HepG2 (cell line): Measurements from ENCODE around the gene PATE4. TPM values are rescaled to one million over a fixed set of nuclear protein-coding genes. Genes with fewer than 3 reads are reported as not detected.

Experiments used
- CCDC6 ChIP-seq: sonication (generic); formaldehyde crosslinking; IDR thresholded peaks from 2 replicates; pipeline ENCODE4 v1.8.1; 2022; ENCODE audit warnings: mild to moderate bottlenecking, missing genetic modification reagents, moderate library complexity
- DMTF1 ChIP-seq: sonication (generic); formaldehyde crosslinking; IDR thresholded peaks from 2 replicates; pipeline ENCODE4 v1.4.0; 2020; ENCODE audit warnings: mild to moderate bottlenecking, missing genetic modification reagents
- DRAP1 ChIP-seq: IDR thresholded peaks from 2 replicates; pipeline ENCODE4 v1.6.1; 2016; ENCODE audit warnings: missing genetic modification reagents, missing compliant biosample characterization
- ELF1 ChIP-seq: sonication (generic); formaldehyde crosslinking; IDR thresholded peaks from 2 replicates; pipeline ENCODE4 v1.4.0; 2020; ENCODE audit warnings: missing genetic modification reagents
- ETS1 ChIP-seq: sonication (generic); formaldehyde crosslinking; IDR thresholded peaks from 2 replicates; pipeline ENCODE4 v1.4.0; 2020; ENCODE audit warnings: missing genetic modification reagents
- FIP1L1 ChIP-seq: fragments of 200-400 bp; formaldehyde crosslinking; IDR thresholded peaks from 2 replicates; pipeline ENCODE4 v1.6.1; 2018; ENCODE audit warnings: low read depth, mild to moderate bottlenecking, low read length, moderate library complexity, borderline replicate concordance; ENCODE audit not compliant: insufficient read depth
- FOXK1 ChIP-seq: sonication (generic); formaldehyde crosslinking; IDR thresholded peaks from 2 replicates; pipeline ENCODE4 v1.4.0; 2020; ENCODE audit warnings: low read depth, missing genetic modification reagents, borderline replicate concordance
- HES4 ChIP-seq: sonication (generic); formaldehyde crosslinking; IDR thresholded peaks from 2 replicates; pipeline ENCODE4 v1.9.0; 2021; ENCODE audit warnings: mild to moderate bottlenecking, missing genetic modification reagents, borderline replicate concordance
- IRF9 ChIP-seq: sonication (generic); formaldehyde crosslinking; IDR thresholded peaks from 2 replicates; pipeline ENCODE4 v1.8.0; 2022; ENCODE audit warnings: missing genetic modification reagents, mild to moderate bottlenecking, borderline replicate concordance
- SMAD9 ChIP-seq: sonication (generic); formaldehyde crosslinking; IDR thresholded peaks from 2 replicates; pipeline ENCODE4 v1.5.1; 2020; ENCODE audit warnings: mild to moderate bottlenecking, missing genetic modification reagents
- SOX5 ChIP-seq: IDR thresholded peaks from 2 replicates; pipeline ENCODE4 v1.6.1; 2016; ENCODE audit warnings: borderline replicate concordance
- ZMYM4 ChIP-seq: sonication (generic); formaldehyde crosslinking; IDR thresholded peaks from 2 replicates; pipeline ENCODE4 v1.8.1; 2023; ENCODE audit warnings: mild to moderate bottlenecking, missing genetic modification reagents
- ZNF232 ChIP-seq: sonication (generic); formaldehyde crosslinking; IDR thresholded peaks from 2 replicates; pipeline ENCODE4 v1.4.0; 2020; ENCODE audit warnings: missing genetic modification reagents, borderline replicate concordance
- ZNF264 ChIP-seq: sonication (generic); formaldehyde crosslinking; IDR thresholded peaks from 2 replicates; pipeline ENCODE4 v1.4.0; 2020; ENCODE audit warnings: missing genetic modification reagents
- ZNF558 ChIP-seq: sonication (generic); formaldehyde crosslinking; IDR thresholded peaks from 2 replicates; pipeline ENCODE4 v1.9.0; 2022; ENCODE audit warnings: mild to moderate bottlenecking, missing genetic modification reagents, borderline replicate concordance
- ZNF576 ChIP-seq: sonication (generic); formaldehyde crosslinking; IDR thresholded peaks from 2 replicates; pipeline ENCODE4 v1.4.0; 2020; ENCODE audit warnings: mild to moderate bottlenecking, missing genetic modification reagents
- ZNF674 ChIP-seq: sonication (generic); formaldehyde crosslinking; IDR thresholded peaks from 2 replicates; pipeline ENCODE4 v1.5.0; 2020; ENCODE audit warnings: low read depth, mild to moderate bottlenecking, missing genetic modification reagents
- ZNF678 ChIP-seq: sonication (generic); formaldehyde crosslinking; IDR thresholded peaks from 2 replicates; pipeline ENCODE4 v1.4.0; 2020; ENCODE audit warnings: mild to moderate bottlenecking, missing genetic modification reagents
- ZNF737 ChIP-seq: sonication (generic); formaldehyde crosslinking; IDR thresholded peaks from 2 replicates; pipeline ENCODE4 v1.5.0; 2020; ENCODE audit warnings: missing genetic modification reagents, mild to moderate bottlenecking, borderline replicate concordance
- ZNF747 ChIP-seq: sonication (generic); formaldehyde crosslinking; IDR thresholded peaks from 2 replicates; pipeline ENCODE4 v1.8.1; 2023; ENCODE audit warnings: missing genetic modification reagents, mild to moderate bottlenecking, borderline replicate concordance
- ZNF781 ChIP-seq: sonication (generic); formaldehyde crosslinking; IDR thresholded peaks from 2 replicates; pipeline ENCODE4 v1.5.1; 2020; ENCODE audit warnings: borderline replicate concordance, mild to moderate bottlenecking, missing genetic modification reagents; ENCODE audit errors: not compliant biosample characterization
- ZSCAN12 ChIP-seq: sonication (generic); formaldehyde crosslinking; IDR thresholded peaks from 2 replicates; pipeline ENCODE4 v1.9.0; 2021; ENCODE audit warnings: mild to moderate bottlenecking, missing genetic modification reagents
- ZSCAN20 ChIP-seq: sonication (generic); formaldehyde crosslinking; IDR thresholded peaks from 2 replicates; pipeline ENCODE4 v1.4.0; 2020; ENCODE audit warnings: missing genetic modification reagents, mild to moderate bottlenecking, borderline replicate concordance
- polyA plus RNA-seq, 8 experiments: library from polyadenylated mRNA; depleted of rRNA in 3 of 8; stranded (reverse) in 7 of 8; unstranded in 1 of 8; fragments of >200 nt; fragmentation: Illumina TruSeq in 4 of 8; extraction: Trizol in 4 of 8; gene quantifications; 2 replicates each; pipeline versions ENCODE4 v1.2.1 to v1.2.3, GENCODE V29; 2011 to 2016; ENCODE audit warnings: low read depth in 4 of 8, missing spikeins in 1 of 8, mixed read lengths in 1 of 8; ENCODE audit not compliant: insufficient read depth in 1 of 8
- total RNA-seq, 5 experiments: library from RNA; depleted of rRNA; stranded (reverse); fragments of >200 nt; fragmentation: Illumina TruSeq; extraction: Trizol; gene quantifications; 2 replicates each; pipeline ENCODE4 v1.2.3, GENCODE V29; 2016; ENCODE audit warnings: low read depth in 1 of 5

Gene PATE4
- total and polyA plus RNA-seq, 2 of the 13 experiments (the other 11 are each of a cell fraction or from before 2014, with no cell fraction given): not detected

- TF ChIP-seq ETS1 (CRISPR knock-in tag): no peak
- TF ChIP-seq HES4 (CRISPR knock-in tag): 0 out of 2 replicates have a peak, but pooled peaks have one; percentile 53
- TF ChIP-seq ZNF678: no peak
- 0 out of 2 replicates have a peak, but pooled peaks have one; percentile 10 for TF ChIP-seq SOX5
- TF ChIP-seq CCDC6: peak; percentile 60; the same call in 1 of the 2 replicates
- no peak for TF ChIP-seq ZNF781
- no peak for TF ChIP-seq FOXK1 (CRISPR knock-in tag)
- no peak; the same call in 1 of the 2 replicates for TF ChIP-seq IRF9 (CRISPR knock-in tag)
- TF ChIP-seq ZSCAN20: no peak
- TF ChIP-seq ZNF558: no peak; the same call in 1 of the 2 replicates
- TF ChIP-seq ZNF737 (CRISPR knock-in tag): no peak
- TF ChIP-seq ZNF747: no peak
- no peak for TF ChIP-seq ZNF264 (CRISPR knock-in tag)
- TF ChIP-seq DMTF1 (CRISPR knock-in tag): no peak
- TF ChIP-seq ZSCAN12 (CRISPR knock-in tag): no peak
- TF ChIP-seq DRAP1: peak; percentile 79
- TF ChIP-seq ZNF576 (CRISPR knock-in tag): peak; percentile 63; the same call in 1 of the 2 replicates
- TF ChIP-seq FIP1L1: no peak
- no peak for TF ChIP-seq SMAD9 (CRISPR knock-in tag)
- peak; percentile 74 for TF ChIP-seq ELF1 (CRISPR knock-in tag)
- TF ChIP-seq ZNF232 (CRISPR knock-in tag): no peak; the same call in 1 of the 2 replicates
- TF ChIP-seq ZNF674: no peak
- peak; percentile 67 for TF ChIP-seq ZMYM4 (CRISPR knock-in tag)
Measured at GRCh38 chr11:125887373-125888324, 54.5 kb downstream of the PATE4 start, which contains the start of gene HYLS1 (continued).
